Measurements from ENCODE around the gene TCF15.

Gene TCF15

DNA sequence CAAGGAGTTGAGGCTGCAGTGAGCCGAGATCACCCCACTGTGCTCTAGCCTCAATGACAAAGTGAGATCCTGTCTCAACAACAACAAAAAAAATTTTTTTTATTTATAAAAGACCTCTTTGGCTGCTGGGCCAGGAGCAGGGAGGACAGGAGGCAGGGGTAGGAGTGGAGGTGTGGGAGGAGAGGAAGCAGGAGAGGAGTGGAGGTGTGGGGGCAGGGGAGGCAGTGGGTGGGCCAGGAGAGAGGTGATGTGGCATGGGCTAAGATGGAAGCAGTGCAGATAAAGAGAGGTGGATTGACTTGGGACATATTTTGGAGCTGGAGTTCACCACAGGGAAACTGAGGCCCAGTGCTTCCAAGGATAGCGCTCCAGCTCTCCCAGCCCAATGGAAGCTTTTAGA, 53.1 kb downstream of the TCF15 start:
- in situ Hi-C loops (cut with MboI; ENCODE audit: low sequenced_read_pairs) = no loop called here

DNA sequence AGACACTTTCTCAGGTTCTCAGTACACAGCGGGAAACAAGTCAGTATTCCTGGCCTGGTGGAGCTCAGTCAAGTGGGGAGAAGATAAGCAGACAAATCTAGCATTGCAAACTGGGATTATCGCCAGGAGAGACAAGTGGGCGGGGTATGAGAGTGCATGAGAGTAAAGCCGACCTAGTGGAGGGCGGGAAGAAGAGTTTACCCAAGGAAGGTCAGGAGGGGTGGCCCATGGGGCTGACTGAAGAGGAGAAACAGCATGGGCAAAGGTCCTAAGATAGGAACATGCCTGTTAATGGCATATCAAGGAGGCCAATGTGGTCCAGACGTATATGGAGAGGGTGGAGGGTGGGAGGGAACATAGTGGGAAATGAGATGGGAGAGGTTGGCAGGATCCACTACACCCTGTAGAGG, 54.1 kb downstream of the TCF15 start:
- in situ Hi-C loops (cut with MboI; ENCODE audit: low sequenced_read_pairs) = no loop called here

Measured in hTERT RPE-1 (cell line).